ENCODE measurements around the gene ZNF780B. TPM values are rescaled to one million over a fixed set of nuclear protein-coding genes. Genes with fewer than 3 reads are reported as not detected.

ZNF780B gene
- total and polyA plus RNA-seq, 2 of the 8 experiments (the other 6 are each of a cell fraction or from before 2014, with no cell fraction given), result 3.1 to 22.4 TPM

- no peak for TF ChIP-seq SUZ12 (IDR thresholded peaks at IDR 0.05; ENCODE audit: low read length)
- no peak for TF ChIP-seq KDM1A (IDR thresholded peaks at IDR 0.05; ENCODE audit: borderline replicate concordance, low read length)
- TF ChIP-seq TAF1 (IDR thresholded peaks at IDR 0.05; ENCODE audit: low read depth, low read length), result no peak
- TF ChIP-seq RXRA (IDR thresholded peaks at IDR 0.05; ENCODE audit: insufficient read depth, low read depth, low read length), result no peak
- TF ChIP-seq POLR2A (IDR thresholded peaks at IDR 0.05; ENCODE audit: control extremely low read depth in 1 of 2, low read depth in 2 of 2, low read length in 2 of 2), result no peak
- TF ChIP-seq SP4 (IDR thresholded peaks at IDR 0.05; ENCODE audit: low read length), result no peak
- TF ChIP-seq CHD1 (IDR thresholded peaks at IDR 0.05; ENCODE audit: low read depth, low read length), result no peak
- no peak for TF ChIP-seq TBP (IDR thresholded peaks at IDR 0.05; ENCODE audit: low read depth, low read length)
- no peak for TF ChIP-seq NANOG (IDR thresholded peaks at IDR 0.05; ENCODE audit: insufficient read depth, low read depth, low read length, poor library complexity, severe bottlenecking)
- no peak for TF ChIP-seq GTF2F1 (IDR thresholded peaks at IDR 0.05; ENCODE audit: borderline replicate concordance, low read depth, low read length)
- TF ChIP-seq RNF2 (IDR thresholded peaks at IDR 0.05; ENCODE audit: borderline replicate concordance, low read depth, low read length, missing control alignments, poor library complexity, severe bottlenecking), result no peak
- no peak for TF ChIP-seq SRF (IDR thresholded peaks at IDR 0.05; ENCODE audit: low read depth, low read length)
- no peak for TF ChIP-seq MAX (IDR thresholded peaks at IDR 0.05)
- no peaks in the 10 kb centered on the region for H3K79me1 ChIP-seq (ENCODE audit: low read depth, low read length)
- FAIRE-seq, result no peak
- H3K14ac ChIP-seq (ENCODE audit: insufficient read length), result no peak overlapping the region
- no peak overlapping the region for H3K23ac ChIP-seq (ENCODE audit: insufficient read length)
- H3K56ac ChIP-seq (replicated peaks; ENCODE audit: insufficient read length, low read depth, low read length), result no peak overlapping the region
- H3K27me3 ChIP-seq (replicated peaks in 1 of 4; ENCODE audit: control insufficient read depth in 3 of 4, extremely low read depth in 1 of 4, insufficient read depth in 3 of 4, low read length in 3 of 4), result no peaks in the 10 kb centered on the region
- ChIA-PET POLR2A (ENCODE audit: partially characterized antibody) (interaction anchor here (1.5 kb wide), 1 partner anchor 12 kb away, joined by 4 read pairs; the partner anchor contains the start of gene ZNF546), CTCF (ENCODE audit: partially characterized antibody) (interaction anchor here (1.7 kb wide), 1 partner anchor 28 kb away, joined by 4 read pairs; no protein-coding TSS in a partner anchor)
- no peak overlapping the region for H2BK12ac ChIP-seq (ENCODE audit: low read depth, low read length)
- peaks cover 22 to 28% of the 10 kb centered on the region in 2 experiments for H3K9me3 ChIP-seq (ENCODE audit: insufficient read depth in 2 of 2, low read depth in 1 of 2, low read length in 1 of 2)
- DNase-seq (ENCODE audit: low read depth in 1 of 2, low spot score in 2 of 2), result no peak
- H2BK20ac ChIP-seq (ENCODE audit: low read length), result no peak overlapping the region
- no peak overlapping the region for H4K91ac ChIP-seq (replicated peaks; ENCODE audit: insufficient read length, low read length)
- no peak overlapping the region for H3K4ac ChIP-seq (replicated peaks; ENCODE audit: insufficient read length, low read depth, low read length)
- H3K4me2 ChIP-seq (ENCODE audit: insufficient read depth in 1 of 2, low read depth in 2 of 2, low read length in 2 of 2), result no peak overlapping the region
- H4K20me1 ChIP-seq (replicated peaks in 1 of 2; ENCODE audit: control insufficient read depth in 1 of 2, insufficient read depth in 2 of 2, low read length in 2 of 2), result no peaks in the 10 kb centered on the region
- no peak overlapping the region for H2BK15ac ChIP-seq (ENCODE audit: low read length)
- H2BK5ac ChIP-seq (ENCODE audit: low read depth, low read length), result no peak overlapping the region
- H3K4me1 ChIP-seq (replicated peaks in 1 of 4; ENCODE audit: control insufficient read depth in 3 of 4, insufficient read depth in 4 of 4, low read length in 3 of 4), result no peaks in the 10 kb centered on the region
- H3K9ac ChIP-seq (replicated peaks in 1 of 4; ENCODE audit: extremely low read depth in 1 of 4, low read depth in 3 of 4, low read length in 3 of 4), result no peak overlapping the region
- H3K36me3 ChIP-seq (ENCODE audit: control insufficient read depth in 2 of 4, insufficient read depth in 4 of 4, low read length in 3 of 4), result peaks cover 0 to 6% (median 0%) of the 10 kb centered on the region in 4 experiments; a peak in 2 of 8 replicates
- H3K18ac ChIP-seq (ENCODE audit: extremely low read depth, low read length), result no peak overlapping the region
- H3K27ac ChIP-seq (ENCODE audit: low read depth, low read length), result no peak overlapping the region
- H4K5ac ChIP-seq (ENCODE audit: insufficient read length, low read depth, low read length), result no peak overlapping the region
- no peaks in the 10 kb centered on the region for H3K79me2 ChIP-seq (ENCODE audit: control insufficient read depth in 1 of 2, insufficient read depth in 2 of 2, low read length in 2 of 2)
- no peak overlapping the region for H4K8ac ChIP-seq (ENCODE audit: extremely low read depth, insufficient read depth, low read length)
- no peak overlapping the region for H3K4me3 ChIP-seq (ENCODE audit: extremely low read depth in 1 of 4, insufficient read depth in 2 of 4, low read depth in 3 of 4, low read length in 4 of 4)
- H2BK120ac ChIP-seq (replicated peaks; ENCODE audit: low read depth, low read length), result no peak overlapping the region
- H2AFZ ChIP-seq (ENCODE audit: low read length), result no peak overlapping the region
- H2AK5ac ChIP-seq (ENCODE audit: low read depth, low read length), result no peak overlapping the region
- H3K23me2 ChIP-seq (ENCODE audit: low read depth, low read length), result no peaks in the 10 kb centered on the region
Observed at GRCh38 chr19:40009674-40010073, 46.4 kb downstream of the ZNF780B start.

Measured in H1 (cell line).